ENCODE data around the gene DHTKD1.
"Not testable (repeated sequence)": the region's sequence is repeated elsewhere in the genome, so short reads cannot be mapped to it uniquely, and the experiment has no call there.

Gene DHTKD1

DNA sequence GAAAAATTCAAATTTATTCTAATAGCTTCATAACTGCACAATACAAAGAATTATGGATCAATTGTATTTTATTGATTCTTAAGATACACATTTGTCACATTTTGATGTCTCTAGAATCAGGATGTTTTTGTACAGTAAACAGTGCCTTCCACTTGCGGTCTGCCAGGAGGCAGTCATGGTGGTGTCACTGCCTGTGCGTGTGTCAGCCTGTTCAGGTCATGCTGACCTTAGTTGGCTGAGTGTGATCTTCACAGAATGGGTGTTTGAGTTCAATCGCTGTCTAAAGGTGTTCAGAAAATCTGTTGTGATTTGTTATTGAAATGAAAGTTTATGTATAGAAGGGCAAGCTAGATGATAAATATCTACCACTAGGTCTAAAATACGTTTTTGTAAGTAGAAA is 81.4 kb downstream of the DHTKD1 start:
- DNase-seq (ENCODE audit: low spot score): no peak

DNA sequence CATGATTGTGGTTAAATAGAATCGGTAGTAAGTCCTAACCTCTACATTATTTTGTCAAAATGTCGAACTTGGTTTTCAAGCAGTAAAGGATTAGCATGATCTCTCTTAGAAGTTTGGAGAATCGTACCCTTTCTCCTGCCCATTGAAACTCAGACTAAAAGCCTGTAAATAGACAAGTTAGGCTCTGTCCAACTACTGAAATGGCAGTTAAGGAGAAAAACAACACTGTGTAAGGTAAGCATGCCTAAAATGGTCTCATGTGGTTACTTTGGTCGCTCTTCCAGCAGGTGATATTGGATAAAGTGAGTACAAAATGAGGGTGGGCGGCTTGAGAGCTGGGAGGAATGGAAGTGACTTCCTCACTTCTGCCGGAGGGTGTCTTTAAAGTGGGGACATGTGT is 85.8 kb downstream of the DHTKD1 start:
- DNase-seq (ENCODE audit: low spot score): no peak

DNA sequence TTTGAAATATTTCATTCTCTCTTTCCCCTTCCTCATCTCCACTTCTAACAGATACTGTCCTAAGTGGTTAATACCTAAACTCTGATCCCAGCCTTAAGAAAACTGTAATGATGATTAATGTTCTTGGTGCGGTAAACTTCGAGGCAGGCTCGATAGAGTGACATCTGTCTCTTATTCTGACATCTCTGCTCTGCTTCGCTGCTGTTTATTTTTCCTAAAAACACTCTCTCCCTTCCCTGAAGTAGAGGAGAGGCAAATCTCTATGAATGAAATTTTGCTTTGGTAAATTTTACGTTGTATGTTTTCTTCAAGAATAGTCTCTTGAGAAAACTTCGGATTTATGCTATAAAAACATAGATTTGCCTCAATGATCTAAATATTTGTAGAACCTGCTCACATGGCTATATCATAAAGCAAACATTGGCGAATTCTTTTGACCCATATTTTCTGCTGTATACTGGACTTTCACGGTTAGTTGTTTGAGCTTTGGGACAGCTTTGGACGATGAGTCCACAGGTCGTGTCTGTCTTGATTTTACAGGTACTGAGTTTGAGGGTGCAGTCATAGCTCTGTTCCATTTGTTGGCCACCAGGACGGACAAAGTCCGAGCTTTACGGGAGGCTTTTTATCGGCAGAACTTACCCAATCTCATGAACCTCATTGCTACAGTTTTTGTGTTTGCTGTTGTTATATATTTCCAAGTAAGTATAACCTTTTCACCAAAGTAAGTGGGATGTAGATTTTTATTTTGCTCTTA is 87.8 kb downstream of the DHTKD1 start:
- peak; percentile 55 for DNase-seq (ENCODE audit: low spot score)

DNA sequence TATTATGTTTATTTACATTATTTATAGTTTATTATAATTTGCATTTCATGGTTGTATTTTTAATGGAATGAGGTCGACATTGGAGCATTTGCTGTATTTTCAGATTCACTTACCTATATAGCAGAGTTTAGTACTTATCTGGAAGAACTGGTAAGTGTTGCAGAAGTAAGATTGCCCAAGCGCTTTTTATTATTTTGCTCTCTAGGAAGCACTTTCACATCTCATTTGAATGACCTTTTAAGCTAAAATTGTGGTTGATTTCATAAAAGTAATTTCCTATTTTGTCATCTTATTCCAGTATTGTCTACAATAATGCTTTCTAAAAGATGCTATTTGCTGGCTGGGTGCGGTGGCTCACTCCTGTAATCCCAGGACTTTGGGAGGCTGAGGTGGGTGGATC is 89.4 kb downstream of the DHTKD1 start:
- DNase-seq (ENCODE audit: low spot score): no peak

DNA sequence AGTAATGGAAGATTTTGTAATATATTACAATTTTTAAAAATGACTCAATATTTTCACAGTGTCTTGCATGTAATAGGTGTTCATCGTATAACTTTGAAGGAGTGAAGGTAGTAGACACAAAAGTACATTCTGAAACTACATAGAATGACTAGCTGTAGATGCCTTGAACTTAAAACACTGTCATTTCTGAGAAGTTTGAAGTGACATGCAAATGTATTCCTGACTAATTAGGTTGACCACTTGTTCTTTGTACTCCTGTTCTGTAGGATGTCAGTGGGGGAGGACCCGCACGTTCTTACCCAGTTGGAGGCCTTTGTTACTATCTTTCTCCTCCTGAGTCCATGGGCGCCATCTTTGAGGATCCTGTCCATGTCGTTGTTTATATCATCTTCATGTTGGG is 91.9 kb downstream of the DHTKD1 start:
- DNase-seq (ENCODE audit: low spot score): no peak

DNA sequence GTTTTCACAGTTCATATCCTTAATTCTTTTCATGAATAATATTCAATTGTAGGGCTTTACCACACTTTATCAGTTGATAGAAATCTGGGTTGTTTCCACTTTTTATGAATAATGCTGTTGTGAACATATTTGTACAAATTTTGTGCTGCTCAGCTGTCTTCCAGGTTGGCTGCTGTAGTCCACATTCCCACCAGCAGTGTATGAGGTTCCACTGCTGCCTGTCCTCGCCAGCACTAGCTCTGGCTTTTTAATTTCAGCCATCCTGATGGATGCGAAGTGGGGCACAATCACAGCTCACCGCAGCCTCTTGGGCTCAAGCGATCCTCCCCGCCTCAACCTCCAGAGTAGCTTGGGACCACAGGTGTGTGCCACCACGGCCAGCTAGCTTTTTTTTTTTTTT is 94.2 kb downstream of the DHTKD1 start:
- DNase-seq (ENCODE audit: low spot score): no peak

DNA sequence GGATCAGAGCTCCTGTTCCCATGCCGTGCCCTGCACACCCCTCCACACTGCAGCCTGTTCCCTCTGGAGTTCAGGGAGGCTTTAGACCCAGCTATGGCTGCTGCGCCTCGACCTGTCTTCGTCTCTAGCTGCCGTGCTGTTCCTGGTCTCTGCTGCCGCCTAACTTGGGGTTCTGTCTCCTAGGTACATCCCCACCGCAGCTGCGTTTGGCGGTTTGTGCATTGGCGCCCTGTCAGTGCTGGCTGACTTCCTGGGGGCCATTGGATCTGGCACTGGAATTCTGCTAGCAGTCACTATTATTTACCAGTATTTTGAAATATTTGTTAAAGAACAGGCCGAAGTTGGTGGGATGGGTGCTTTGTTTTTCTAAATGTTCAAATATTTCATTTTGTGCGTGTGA is 95.3 kb downstream of the DHTKD1 start:
- DNase-seq (ENCODE audit: low spot score): no peak

DNA sequence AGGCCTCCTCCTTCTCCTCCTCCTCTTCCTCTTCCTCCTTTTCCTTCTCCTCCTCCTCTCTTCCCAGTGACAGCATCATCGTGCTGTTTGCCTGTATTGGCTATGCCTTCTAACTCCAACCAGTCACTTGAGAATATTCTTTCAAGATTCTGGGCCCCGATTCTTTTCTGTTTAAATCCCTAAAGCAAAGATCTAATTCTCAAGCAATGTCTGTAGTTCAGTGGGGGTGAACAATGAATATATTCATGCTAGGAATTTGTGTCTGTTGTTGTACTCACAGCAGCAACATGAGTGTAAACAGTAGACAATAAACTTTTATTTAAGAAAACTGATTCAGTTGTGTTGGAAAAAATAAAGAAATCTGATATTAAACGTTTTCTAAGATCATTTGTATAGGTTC is 96.3 kb downstream of the DHTKD1 start:
- DNase-seq (ENCODE audit: low spot score): no peak

DNA sequence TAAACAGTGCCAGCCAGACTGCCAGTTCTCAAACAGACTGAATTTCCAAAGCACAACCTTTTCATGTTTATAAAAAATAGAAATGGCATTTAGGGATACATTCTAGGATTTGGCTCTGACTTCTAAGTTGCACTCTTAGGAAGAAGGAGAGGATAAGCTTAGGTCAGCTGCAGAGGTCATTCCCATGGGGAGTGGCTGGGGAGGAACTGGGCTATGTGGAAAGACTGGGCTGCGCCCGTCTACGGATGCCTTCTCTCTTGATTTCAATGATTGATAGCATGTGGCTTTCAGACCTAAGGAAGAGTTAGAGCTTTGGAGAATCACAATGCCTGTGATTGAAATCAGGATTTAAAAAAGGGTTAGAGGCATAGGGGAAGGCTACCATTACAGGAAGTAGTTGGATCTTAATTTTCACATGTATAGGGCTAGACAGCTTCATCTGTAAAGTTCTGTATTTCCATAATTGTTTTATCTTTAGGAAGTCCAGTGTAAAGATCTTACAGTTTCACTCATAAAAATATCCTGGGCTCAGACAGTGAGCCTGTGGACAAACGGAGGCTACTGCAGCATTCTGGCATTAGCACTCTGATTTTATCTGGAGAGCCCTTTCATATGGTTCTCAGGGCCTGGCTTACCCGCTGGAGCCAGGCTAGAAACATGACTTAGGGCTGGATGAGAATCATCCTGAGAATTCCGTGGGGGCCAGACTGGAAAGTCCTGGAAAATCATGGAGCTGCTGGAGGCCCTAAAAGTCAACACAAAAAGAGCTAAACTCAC is 97.4 kb downstream of the DHTKD1 start:
- no peak for DNase-seq (ENCODE audit: low spot score)

DNA sequence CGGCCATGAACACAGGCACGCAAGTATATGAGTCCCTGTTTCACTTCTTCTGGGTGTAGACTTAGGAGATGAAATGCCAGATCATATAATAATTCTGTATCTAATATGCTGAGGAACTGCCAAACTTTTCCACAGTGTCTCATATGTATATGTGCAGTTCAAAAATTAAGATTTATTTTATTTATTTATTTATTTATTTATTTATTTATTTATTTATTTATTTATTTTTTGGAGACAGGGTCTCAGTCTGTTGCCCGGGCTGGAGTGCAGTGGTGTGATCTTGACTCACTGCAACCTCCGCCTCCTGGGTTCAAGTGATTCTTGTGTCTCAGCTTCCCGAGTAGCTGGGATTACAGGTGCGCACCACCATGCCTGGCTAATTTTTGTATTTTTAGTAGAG is 102.8 kb downstream of the DHTKD1 start:
- not testable (repeated sequence) for DNase-seq (ENCODE audit: low spot score)
